ENCODE data around the gene SDHA. TPM values are rescaled to one million over a fixed set of nuclear protein-coding genes. Genes with fewer than 3 reads are reported as not detected.

SDHA gene
- total RNA-seq, 2 donors from 2014 or later, result 59.6 to 70.5 TPM

DNA sequence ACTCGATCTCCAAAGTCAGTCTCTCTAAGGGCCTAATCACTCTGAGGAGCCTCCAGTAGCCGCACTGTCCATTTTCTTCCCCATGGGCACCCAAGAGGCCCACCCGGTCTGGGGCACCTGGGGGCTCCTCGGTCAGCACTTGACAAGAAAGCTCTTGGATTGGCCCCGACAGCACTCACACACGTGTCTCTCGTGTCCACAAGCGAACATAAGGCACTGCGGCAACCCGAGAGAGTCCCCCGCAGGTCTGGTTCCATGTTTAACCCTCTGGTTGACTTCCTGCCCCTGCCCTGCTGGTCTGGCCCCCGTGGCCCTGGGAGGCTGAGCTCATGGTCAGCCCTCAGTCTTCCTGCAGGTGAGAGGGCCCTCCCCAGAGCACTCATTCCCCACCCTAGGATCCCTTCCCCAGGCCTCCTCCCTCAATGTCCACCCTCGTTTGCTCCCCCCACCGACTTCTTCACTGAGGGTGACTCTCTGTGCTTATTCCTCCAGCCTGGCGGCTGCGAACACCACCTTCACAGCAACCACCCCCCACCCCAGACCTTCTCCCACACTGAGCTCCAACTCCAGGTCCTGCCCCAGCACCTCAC lies 43.1 kb upstream of the SDHA start:
- no peak for DNase-seq (ENCODE audit: low spot score)
- TF ChIP-seq, protein P1, sequence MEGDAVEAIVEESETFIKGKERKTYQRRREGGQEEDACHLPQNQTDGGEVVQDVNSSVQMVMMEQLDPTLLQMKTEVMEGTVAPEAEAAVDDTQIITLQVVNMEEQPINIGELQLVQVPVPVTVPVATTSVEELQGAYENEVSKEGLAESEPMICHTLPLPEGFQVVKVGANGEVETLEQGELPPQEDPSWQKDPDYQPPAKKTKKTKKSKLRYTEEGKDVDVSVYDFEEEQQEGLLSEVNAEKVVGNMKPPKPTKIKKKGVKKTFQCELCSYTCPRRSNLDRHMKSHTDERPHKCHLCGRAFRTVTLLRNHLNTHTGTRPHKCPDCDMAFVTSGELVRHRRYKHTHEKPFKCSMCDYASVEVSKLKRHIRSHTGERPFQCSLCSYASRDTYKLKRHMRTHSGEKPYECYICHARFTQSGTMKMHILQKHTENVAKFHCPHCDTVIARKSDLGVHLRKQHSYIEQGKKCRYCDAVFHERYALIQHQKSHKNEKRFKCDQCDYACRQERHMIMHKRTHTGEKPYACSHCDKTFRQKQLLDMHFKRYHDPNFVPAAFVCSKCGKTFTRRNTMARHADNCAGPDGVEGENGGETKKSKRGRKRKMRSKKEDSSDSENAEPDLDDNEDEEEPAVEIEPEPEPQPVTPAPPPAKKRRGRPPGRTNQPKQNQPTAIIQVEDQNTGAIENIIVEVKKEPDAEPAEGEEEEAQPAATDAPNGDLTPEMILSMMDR (IDR thresholded peaks at IDR 0.05), result no peak

DNA sequence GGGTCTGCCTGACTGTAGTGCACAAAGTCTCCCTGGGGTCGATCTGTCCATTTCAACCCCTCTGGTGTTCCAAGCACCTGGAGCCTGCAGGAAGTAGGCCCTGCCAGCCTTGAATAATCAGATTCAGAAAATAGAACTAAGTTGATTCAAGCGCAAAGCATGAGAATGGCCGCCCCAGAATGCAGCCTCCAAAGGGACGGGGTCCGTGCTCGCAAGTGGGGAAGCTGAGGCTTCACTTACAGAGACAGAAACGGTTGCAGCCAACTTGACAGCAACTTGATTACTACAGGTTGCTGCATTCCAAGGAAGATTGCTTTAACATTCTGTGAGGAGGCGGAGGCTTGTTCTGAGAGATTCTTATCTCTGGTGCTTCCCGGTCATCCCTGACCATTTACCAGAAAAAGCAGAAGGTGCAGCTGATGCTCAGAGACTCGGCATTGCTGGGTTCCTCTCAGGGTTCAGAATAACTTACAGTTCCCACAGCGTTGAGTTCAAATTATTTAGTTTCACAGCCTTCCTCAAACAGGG lies 41.8 kb upstream of the SDHA start:
- Histone ChIP-seq H3K27ac (no peak overlapping the region), H3K4me3 (no peak overlapping the region), H3K27me3 (replicated peaks; ENCODE audit: insufficient read depth) (no peaks in the 10 kb centered on the region), H3K36me3 (no peaks in the 10 kb centered on the region), H3K9me3 (no peaks in the 10 kb centered on the region), H3K4me1 (ENCODE audit: control insufficient read depth in 1 of 2, low read depth in 2 of 2) (no peaks in the 10 kb centered on the region)
- TF ChIP-seq, protein P1 (IDR thresholded peaks at IDR 0.05), result no peak
- no peak for ATAC-seq (ENCODE audit: insufficient number of reproducible peaks, low FRiP score, low read depth)
- no peak for DNase-seq (ENCODE audit: low spot score)

More for the DNA sequence above, 43.1 kb upstream of the SDHA start:
- Histone ChIP-seq H3K36me3 (no peaks in the 10 kb centered on the region), H3K4me1 (ENCODE audit: control insufficient read depth in 1 of 2, low read depth in 2 of 2) (no peaks in the 10 kb centered on the region), H3K9me3 (no peaks in the 10 kb centered on the region), H3K27ac (no peak overlapping the region), H3K27me3 (replicated peaks; ENCODE audit: insufficient read depth) (no peaks in the 10 kb centered on the region), H3K4me3 (no peak overlapping the region)
- no peak for ATAC-seq (ENCODE audit: insufficient number of reproducible peaks, low FRiP score, low read depth)

DNA sequence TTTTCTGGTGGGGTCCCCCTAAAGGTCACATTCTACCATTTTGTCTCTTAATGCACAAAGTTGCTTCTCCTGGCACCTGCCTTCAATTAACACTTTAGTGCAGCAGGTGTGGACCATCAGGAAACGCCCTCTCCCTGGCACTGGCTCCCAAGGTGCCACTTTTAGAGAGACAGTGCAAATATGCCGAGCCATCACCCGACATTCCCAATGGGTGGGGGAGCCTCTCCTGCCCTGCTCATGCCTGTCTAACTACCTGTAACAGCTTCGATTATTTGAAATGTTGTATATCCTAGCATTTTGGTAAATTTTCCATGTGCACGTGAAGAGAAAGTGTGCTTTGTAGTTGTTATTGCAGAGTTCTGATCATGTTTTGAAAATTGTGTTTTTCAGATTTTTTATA lies 40.0 kb upstream of the SDHA start:
- H3K27ac ChIP-seq, result no peak overlapping the region
- ATAC-seq (ENCODE audit: insufficient number of reproducible peaks, low FRiP score, low read depth) (no peak), DNase-seq (ENCODE audit: low spot score) (no peak)
- no peaks in the 10 kb centered on the region for H3K9me3 ChIP-seq
- no peak overlapping the region for H3K4me3 ChIP-seq
- TF ChIP-seq, protein P1 (IDR thresholded peaks at IDR 0.05), result no peak
- no peaks in the 10 kb centered on the region for H3K27me3 ChIP-seq (replicated peaks; ENCODE audit: insufficient read depth)
- no peaks in the 10 kb centered on the region for H3K4me1 ChIP-seq (ENCODE audit: control insufficient read depth in 1 of 2, low read depth in 2 of 2)
- no peaks in the 10 kb centered on the region for H3K36me3 ChIP-seq

DNA sequence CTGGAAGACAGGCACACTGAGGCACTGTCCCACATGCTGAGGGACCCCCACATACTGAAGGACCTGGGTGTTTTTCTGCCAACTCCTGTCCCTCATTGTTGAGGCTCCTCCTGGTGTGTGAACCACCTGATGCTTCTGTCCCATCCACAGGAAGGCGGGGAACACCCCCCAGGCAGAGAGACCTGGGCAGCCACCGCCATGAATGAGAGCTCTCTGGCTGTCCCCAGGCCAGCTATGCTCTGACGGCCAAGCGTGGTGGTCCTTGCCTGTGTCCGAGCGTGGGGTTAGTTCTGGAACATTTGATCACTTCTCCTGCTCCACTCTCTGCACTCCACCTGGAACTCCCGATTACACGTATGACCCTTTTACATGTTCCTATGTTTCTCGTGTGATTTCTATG lies 38.7 kb upstream of the SDHA start:
- Histone ChIP-seq H3K9me3 (no peaks in the 10 kb centered on the region), H3K36me3 (no peaks in the 10 kb centered on the region), H3K4me3 (no peak overlapping the region), H3K4me1 (ENCODE audit: control insufficient read depth in 1 of 2, low read depth in 2 of 2) (no peaks in the 10 kb centered on the region), H3K27ac (no peak overlapping the region), H3K27me3 (replicated peaks; ENCODE audit: insufficient read depth) (no peaks in the 10 kb centered on the region)
- ATAC-seq (ENCODE audit: insufficient number of reproducible peaks, low FRiP score, low read depth) (no peak), DNase-seq (ENCODE audit: low spot score) (no peak)
- TF ChIP-seq, protein P1 (IDR thresholded peaks at IDR 0.05), result no peak

DNA sequence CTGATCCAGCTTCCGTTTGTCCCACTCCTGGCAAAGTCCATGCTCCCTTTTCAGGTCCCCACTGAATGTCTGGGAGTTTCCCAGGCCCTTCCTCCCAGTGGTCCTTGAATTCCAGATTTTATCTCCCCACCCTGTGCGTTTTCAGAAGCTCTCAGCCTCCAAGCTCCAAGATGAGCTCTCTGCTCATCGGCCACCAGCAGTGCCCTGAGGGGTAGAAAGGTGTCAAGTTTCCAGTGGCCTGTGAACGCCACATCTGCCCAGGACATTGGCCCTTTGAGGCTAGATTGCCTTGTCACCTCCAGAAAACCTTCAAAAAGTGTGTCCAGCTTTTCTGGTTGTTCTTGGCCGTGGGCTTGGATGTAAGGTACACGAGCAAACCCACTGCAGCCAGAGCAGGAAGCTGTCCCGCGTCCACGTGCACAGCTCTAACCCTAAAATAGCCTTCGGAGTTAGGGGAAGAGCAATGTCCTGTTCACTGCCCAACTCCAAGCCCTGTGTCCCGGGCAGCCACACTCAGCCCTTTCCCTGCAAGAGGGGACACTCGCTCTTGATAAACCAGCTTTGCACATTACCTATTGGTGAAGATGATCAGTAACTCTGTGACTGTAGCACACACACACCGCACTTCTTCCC lies 37.7 kb upstream of the SDHA start:
- ATAC-seq (ENCODE audit: insufficient number of reproducible peaks, low FRiP score, low read depth) (no peak), DNase-seq (ENCODE audit: low spot score) (no peak)
- Histone ChIP-seq H3K27me3 (replicated peaks; ENCODE audit: insufficient read depth) (no peaks in the 10 kb centered on the region), H3K4me1 (ENCODE audit: control insufficient read depth in 1 of 2, low read depth in 2 of 2) (no peaks in the 10 kb centered on the region), H3K36me3 (no peaks in the 10 kb centered on the region), H3K4me3 (no peak overlapping the region), H3K9me3 (no peaks in the 10 kb centered on the region), H3K27ac (no peak overlapping the region)
- TF ChIP-seq, protein P1 (IDR thresholded peaks at IDR 0.05), result no peak

Data from thoracic aorta (tissue), 2 donors.